A673 (cell line): ENCODE data around the gene ADAMTS3.

Source experiments
- CTCF ChIP-seq: fragments of 300-800, 200-600 bp; sonication (generic); conservative IDR thresholded peaks from 2 replicates; pipeline ENCODE4 v1.5.1; 2017; ENCODE audit warnings: low read depth, mild to moderate bottlenecking, antibody characterized with exemption, low read length, moderate library complexity, mixed read lengths
- EZH2 ChIP-seq: fragments of 200-600 bp; sonication (generic); IDR thresholded peaks from 2 replicates; pipeline ENCODE4 v1.6.1; 2017; ENCODE audit warnings: borderline replicate concordance, low read depth, mild to moderate bottlenecking, mixed read lengths, antibody characterized with exemption, low read length; ENCODE audit not compliant: poor library complexity, severe bottlenecking

- TF ChIP-seq CTCF: no peak
- TF ChIP-seq EZH2: no peak
Measured at GRCh38 chr4:72408568-72408967, 160.5 kb downstream of the ADAMTS3 start.
